ENCODE measurements around the gene ZDHHC11.
A peak's percentile ranks its signal among the peaks of the same experiment; 100 is the strongest.
"Not testable (repeated sequence)": the region's sequence is repeated elsewhere in the genome, so short reads cannot be mapped to it uniquely, and the experiment has no call there.

Gene ZDHHC11

DNA sequence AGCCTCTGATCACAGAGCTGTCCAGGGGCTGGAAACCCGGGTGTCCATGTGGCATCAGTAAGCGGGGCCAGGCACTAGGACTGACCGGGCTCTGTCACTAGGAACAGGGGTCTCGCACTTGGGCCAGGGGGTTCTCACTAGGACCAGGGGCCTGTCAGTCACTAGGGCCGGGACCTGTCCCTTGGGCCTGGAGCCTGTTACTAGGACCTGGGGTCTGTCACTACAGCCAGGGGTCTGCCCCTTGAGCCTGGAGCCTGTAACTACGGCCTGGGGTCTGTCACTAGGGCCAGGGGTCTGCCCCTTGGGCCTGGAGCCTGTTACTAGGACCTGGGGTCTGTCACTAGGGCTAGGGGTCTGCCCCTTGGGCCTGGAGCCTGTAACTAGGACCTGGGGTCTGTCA lies 76.5 kb downstream of the ZDHHC11 start:
- not testable (repeated sequence) for DNase-seq

GRCh38 chr5:773517-774264 lies 77.1 kb downstream of the ZDHHC11 start:
- DNase-seq = no peak

DNA sequence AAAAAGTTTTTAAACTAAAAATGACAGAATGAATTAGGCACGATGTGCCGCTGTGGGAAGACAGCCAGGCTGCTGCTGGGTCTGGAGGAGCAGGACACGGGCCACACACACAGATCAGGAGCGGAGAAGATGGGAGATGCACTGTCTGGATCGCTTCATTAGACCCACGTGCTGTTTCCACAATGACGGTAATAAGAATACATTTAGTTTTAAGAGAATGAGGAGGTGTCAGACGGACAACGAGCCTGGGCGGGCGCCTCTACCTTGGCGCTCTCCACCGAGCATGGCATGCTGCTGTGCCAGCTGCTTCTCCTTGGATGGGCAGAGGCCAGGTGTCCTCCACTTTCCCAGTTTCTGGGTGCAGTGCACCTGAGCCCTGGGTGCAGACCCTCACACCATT lies 77.9 kb downstream of the ZDHHC11 start:
- DNase-seq = not testable (repeated sequence)

- DNase-seq = not testable (repeated sequence)
Measured at GRCh38 chr5:772547-772890, 78.3 kb downstream of the ZDHHC11 start.

GRCh38 chr5:771841-772546 lies 78.8 kb downstream of the ZDHHC11 start:
- DNase-seq = not testable (repeated sequence)

- not testable (repeated sequence) for DNase-seq
Measured at GRCh38 chr5:771087-771781, 79.6 kb downstream of the ZDHHC11 start.

GRCh38 chr5:770585-770984 lies 80.2 kb downstream of the ZDHHC11 start:
- not testable (repeated sequence) for DNase-seq

- not testable (repeated sequence) for DNase-seq
Measured at GRCh38 chr5:769485-770145, 81.2 kb downstream of the ZDHHC11 start.

GRCh38 chr5:766666-767431 lies 83.9 kb downstream of the ZDHHC11 start:
- DNase-seq = no peak

GRCh38 chr5:765948-766631 lies 84.7 kb downstream of the ZDHHC11 start:
- no peak for DNase-seq

- no peak for DNase-seq
Measured at GRCh38 chr5:763998-764781, 86.6 kb downstream of the ZDHHC11 start.

DNA sequence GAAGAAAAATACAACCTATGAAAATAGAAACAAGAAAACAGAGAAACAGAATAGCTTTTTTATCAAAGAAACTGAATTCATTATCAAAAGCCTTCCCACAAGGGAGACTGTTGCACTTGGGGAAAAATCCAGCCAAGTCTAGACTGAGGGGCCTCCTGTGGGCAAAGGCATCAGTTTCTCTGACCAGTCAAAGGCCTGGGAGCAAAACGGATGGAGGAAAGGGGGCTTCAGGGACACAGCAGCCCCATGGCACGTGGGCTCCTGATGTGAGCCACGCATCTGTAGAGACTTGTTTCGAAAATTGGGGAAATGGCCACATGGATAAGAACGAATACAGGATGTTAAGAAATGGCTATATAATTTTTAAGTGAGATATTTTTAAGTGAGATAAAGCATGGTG lies 87.4 kb downstream of the ZDHHC11 start:
- no peak for DNase-seq

DNA sequence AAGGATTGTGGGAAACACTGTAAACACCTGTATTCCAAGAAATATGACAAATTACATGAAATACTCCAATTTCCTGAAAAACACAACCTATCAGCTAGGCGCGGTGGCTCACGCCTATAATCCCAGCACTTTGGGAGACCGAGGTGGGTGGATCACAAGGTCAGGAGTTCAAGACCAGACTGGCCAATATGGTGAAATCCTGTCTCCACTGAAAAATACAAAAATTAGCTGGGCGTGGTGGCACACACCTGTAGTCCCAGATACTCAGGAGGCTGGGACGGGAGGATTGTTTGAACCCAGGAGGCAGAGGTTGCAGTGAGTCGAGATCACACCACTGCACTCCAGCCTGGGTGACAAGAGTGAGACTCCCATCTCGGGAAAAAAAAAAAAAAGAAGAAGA lies 87.8 kb downstream of the ZDHHC11 start:
- not testable (repeated sequence) for DNase-seq

DNA sequence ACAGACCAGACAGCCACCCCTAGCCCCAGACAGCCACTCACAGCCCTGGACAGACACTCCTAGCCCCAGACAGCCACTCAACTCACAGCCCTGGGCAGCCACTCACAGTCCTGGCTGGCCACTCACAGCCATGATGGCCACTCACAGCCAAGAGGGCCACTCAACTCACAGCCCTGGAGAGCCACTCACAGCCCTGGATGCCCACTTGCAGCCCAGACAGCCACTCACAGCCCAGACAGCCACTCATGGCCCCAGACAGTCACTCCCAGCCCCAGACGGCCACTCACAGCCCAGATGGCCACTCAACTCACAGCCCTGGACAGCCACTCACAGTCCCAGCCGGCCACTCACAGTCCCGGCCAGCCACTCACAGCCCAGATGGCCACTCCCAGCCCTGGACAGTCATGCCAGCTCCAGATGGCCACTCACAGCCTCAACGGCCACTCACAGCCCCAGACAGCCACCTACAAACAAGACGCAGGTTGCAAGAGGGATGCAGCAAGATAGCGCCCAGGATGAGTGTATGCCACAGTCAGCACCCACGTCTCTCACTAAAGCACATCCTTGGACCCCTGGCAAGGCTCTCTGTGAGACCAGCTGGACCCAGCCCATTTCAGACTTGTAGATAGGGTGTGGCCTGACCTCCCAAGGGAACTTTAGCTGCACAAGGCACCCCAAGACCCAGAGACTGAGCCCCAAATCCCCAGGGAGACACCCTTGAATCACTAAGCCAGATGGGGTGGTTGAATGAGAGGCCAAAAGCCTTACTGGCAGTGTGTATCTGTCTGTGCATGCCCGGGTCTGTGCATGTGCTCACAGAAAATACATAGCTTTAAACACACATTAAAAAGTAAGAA lies 88.7 kb downstream of the ZDHHC11 start:
- DNase-seq = peak; percentile 65

GRCh38 chr5:761059-761771 lies 89.6 kb downstream of the ZDHHC11 start:
- DNase-seq = no peak

DNA sequence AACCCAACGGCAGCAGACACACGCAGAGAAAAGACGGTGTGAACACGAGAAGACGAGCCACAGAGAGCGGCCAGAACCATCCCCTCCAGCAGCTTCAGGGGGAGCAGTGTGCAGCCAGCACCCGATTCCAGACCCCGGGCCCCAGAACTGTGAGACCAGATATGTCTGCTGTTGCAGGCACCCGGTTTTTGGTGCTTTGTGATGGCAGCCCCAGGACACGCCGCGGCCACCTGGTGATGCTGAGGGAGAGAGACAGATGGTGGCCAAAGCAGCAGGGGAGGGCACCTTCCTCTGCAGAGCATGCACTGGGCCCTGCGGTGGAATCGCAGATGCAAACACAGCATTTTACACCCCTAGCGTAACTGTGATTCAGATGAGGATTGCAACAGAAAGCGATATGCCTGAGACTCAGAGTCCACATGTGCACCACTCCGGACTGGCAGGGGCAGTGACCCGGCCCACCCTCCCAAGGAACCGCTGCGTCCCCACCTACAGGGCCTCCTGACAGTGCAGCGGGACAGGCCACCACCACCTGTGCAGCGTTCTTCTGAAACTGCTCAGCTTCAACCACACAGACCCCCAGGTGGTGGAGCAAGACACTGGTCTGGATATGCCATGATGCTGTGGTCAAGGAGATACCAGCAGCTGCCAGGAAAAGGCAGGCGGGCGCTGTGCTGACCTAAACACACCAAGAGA lies 90.3 kb downstream of the ZDHHC11 start:
- no peak for DNase-seq

DNA sequence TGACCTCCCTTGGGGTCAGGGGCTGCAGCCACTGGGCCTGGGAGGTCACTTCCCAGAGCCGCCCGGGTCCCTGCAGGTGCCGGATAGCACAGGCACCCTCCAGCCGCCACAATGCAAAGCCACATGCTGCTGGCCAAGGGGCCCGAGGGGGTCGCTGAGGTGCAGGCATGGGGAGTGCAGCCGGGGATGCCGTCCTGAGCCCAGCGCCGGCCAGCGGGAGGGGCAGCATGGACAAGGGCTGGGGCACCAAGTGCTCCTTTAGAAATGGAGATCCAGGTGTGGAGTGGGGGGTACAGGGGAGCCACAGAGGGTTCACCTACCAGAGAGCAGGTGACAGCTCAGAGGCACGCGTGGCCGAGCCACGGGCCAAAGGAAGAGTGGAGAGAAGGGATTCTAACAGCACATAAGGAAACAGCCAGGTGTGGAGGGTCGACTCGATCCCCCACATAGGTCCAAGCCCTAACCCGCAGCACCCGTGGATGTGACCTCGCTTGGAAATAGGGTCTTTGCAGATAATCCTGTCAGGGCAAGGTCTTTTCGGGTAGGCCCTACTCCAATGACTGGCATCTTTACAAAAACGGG lies 90.9 kb downstream of the ZDHHC11 start:
- DNase-seq = no peak

DNA sequence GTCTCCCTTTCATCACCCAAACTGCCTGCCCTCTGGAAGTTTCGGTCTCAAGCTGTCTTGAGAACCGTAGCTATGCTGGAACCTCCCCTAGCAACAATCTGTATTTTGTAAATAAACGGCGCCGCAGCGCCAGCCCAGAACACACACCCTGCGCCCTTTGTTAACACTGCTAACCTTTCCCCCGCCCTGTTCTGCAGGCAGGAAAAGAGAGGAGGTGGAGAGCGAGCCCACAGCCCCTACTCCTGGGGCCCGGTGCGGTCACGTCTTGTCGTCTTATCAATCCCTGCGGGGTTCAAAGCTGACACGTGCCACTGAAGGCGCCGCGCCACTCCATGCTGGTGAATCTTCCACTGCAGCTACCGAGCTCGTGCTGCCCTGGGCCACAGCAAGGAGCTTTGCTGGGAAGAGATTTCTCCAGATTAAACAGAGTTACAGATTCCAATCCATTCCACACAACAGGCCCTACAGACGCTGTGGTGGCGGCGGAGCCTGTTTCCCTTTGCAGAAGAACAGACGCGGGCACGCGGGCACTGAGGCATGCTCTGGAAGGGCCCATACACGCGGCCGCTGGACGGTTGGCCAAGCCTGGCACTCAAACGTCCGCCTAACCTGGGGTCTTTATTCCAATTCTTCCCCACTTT lies 91.6 kb downstream of the ZDHHC11 start:
- DNase-seq = peak; percentile 75
